Stimulated activated CD4-positive, alpha-beta T cell treated with anti-CD3 and anti-CD28 coated beads, TNF-alpha, amount 100 ng/mL, for 48 hours (primary cell): ENCODE measurements around the gene ERMARD.

ENCODE experiments used
- DNase-seq, 3 donors: peaks; one replicate each; pipeline ENCODE4 v3.0.0-alpha.2; 2020; ENCODE audit warnings: low read depth in 3 of 3

ERMARD gene

DNA sequence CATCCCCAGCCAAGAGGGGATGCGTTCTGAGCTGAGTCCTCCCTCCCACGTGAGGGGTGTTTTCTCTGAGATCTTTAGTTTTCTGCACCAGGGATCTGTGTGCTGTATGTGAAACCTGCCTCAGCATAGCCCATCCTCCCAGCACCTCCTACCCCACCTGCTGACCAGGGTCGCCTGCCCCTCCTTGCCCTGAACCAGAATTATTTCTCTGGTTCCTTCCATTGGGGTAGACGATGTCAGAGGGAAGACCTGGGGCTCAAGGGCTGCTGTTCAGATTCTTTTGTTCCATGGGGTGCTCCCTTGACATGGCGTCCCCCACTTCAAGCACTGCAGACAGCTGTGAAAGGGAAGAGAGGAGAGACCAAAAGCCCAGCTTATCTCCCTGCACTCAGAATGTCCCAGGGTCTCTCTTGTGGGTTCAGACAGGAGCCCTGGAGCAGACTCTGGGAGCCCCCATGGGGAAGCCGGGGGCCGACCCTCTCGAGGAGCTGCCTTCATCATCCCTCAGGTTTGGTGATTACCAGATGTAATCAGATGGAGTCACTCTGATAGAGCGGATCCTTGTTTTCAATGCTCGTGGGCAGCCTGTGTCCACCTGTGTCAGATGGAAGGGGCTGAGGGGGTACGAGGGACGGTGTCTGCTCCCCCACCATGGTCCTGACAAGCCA is 74.3 kb downstream of the ERMARD start:
- no peak for DNase-seq

GRCh38 chr6:169826697-169827096 is 75.3 kb downstream of the ERMARD start:
- DNase-seq = no peak

- DNase-seq = no peak
These were observed 75.9 kb downstream of the ERMARD start for GRCh38 chr6:169827290-169827717.

- DNase-seq = no peak
These were observed 76.8 kb downstream of the ERMARD start for GRCh38 chr6:169828176-169828575.

- no peak for DNase-seq
These were observed 78.4 kb downstream of the ERMARD start for GRCh38 chr6:169829786-169830185.

GRCh38 chr6:169830876-169831275 is 79.5 kb downstream of the ERMARD start:
- no peak for DNase-seq
